CD4-positive, alpha-beta T cell treated with Interleukin-6 at 100 ng/mL for 8 hours (primary cell): ENCODE data around the gene PDGFB.

Experiments used
- DNase-seq: peaks from one replicate; pipeline ENCODE4 v3.0.0-alpha.2; 2020; ENCODE audit warnings: mixed read lengths, low spot score

Gene PDGFB

DNA sequence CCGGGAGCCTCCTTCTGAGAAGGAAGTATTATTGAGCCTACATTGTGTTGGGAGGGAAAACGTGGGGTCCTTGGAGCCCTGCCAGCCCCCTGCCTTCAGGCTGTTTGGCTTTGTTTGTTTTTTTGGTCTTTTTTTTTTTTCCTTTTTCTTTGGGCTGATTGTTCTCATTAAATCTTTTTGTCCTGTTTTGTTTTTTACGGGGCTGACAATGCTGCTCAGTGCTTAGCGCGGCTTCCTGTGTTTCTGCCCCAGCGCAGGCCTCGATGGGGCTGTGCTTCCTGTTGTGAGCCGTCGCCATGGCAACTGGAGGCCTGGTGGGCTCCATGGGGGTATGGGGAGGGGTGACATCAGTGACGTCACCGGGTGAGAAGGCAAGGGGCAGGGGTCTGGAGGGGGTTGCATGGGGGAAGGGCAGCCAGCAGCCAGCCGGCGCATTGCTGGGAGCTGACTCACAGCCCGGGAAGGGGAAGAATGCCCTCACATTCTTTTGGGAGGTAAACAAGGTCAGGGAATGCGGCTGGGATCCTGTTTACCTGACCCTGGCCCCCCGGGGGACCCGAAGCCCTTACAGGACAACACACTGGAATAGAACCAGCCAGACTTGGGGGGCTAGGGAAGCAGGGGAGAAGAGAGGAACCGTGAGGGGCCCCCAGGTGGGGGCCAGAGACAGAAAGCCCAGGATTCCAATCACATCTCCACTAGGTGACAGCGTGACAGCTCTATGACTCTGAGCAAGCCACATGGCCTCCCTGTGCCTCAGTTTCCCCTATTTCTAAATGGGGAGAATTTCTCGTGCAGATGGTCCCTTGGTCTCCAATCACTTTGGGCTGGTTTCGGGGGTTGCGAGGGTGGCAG lies 70.1 kb downstream of the PDGFB start:
- DNase-seq, result peak; percentile 80

DNA sequence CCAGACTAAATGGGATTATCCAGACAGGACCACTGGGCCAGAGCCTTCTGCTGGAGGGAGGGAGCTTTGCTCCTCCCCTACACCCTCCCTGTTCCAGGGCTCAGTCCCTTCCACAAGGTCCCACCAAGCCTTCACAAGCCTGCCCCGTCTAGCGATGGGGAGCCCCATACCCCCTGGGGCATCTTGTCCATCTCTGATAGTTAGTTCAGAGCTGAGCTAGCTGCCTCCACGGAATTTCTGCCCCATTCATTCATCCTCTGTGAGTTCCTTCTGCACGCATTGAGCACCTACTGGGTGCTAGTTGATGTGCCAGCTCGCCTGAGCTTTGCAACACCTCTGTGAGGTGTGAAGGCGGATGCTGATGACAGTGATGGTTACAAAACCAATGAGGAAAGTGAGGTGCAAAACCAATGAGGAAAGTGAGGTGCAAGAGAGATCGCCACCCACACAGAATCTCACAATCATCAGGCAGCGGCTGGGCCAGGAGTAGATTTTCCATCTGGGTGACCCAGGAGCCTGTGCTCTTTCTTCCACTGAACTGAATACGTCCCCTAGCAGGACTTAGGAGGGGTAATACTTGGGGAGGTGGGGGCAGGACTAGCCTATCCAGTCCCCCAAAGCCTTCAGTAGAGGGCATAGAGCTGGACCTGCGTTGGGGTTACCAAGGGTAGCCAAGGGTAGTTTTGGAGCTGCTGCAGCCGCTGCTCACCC lies 70.8 kb downstream of the PDGFB start:
- DNase-seq, result peak; percentile 63
